Measurements from ENCODE around the gene PRPF38B. TPM values are rescaled to one million over a fixed set of nuclear protein-coding genes. Genes with fewer than 3 reads are reported as not detected.

The PRPF38B gene
- total and polyA plus RNA-seq, 2 of the 8 experiments (the other 6 are each of a cell fraction or from before 2014, with no cell fraction given) = 16.6 to 50.6 TPM

DNA sequence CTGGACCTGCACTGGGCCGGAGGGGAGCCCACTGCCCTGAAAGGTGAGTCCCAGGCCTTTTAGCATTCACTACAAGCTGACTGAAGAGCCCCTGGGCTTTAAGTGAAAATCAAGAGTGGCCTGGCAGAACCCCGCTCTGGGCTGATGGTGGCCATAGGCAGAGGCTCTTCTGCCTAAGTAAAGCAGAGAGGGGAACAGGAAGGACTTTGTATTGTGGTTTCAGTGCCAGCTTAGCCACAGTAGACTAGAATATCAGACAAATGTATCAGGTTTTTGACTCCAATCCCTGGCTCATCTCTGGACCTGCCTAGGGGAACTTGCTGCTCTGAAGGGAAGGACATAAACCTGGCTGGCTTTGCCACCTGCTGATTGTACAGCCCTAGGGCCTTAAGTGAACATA lies 21.0 kb upstream of the PRPF38B start (continued):
- TF ChIP-seq RBBP5 (IDR thresholded peaks at IDR 0.05; ENCODE audit: borderline replicate concordance, low read depth, low read length) (no peak), POLR2AphosphoS5 (IDR thresholded peaks at IDR 0.05; ENCODE audit: low read depth, low read length) (no peak), TAF1 (IDR thresholded peaks at IDR 0.05; ENCODE audit: low read depth, low read length) (no peak)
- TF ChIP-seq, protein P1, sequence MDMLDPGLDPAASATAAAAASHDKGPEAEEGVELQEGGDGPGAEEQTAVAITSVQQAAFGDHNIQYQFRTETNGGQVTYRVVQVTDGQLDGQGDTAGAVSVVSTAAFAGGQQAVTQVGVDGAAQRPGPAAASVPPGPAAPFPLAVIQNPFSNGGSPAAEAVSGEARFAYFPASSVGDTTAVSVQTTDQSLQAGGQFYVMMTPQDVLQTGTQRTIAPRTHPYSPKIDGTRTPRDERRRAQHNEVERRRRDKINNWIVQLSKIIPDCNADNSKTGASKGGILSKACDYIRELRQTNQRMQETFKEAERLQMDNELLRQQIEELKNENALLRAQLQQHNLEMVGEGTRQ (IDR thresholded peaks at IDR 0.05; ENCODE audit: low read length) = no peak

Data from H1 (cell line).